ENCODE results near the gene GUCY2F. TPM values are rescaled to one million over a fixed set of nuclear protein-coding genes. Genes with fewer than 3 reads are reported as not detected.

GUCY2F gene
- total RNA-seq, 2 donors from 2014 or later: not detected

DNA sequence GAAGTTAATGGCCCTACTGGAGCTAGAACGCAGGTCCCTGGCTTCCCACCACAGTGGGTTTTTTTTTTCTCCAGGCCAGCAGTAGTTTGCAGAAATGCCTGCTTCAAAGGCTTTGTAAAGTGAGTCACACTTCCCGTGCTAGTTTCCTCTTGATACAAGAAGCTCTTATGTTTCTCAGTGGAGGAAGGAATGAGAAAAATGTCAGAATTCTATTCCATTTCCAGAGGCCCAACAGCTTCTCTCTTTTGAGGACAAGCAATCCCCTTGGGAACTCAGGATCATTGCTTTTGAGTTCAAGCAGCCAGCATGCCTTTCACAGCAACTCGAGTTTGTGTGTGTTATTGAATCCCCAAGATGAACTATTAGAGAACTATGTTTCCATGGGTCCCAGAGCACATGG, 134.3 kb downstream of the GUCY2F start:
- intact Hi-C loops (cut with DNase I): no loop called here
- no peak for DNase-seq (ENCODE audit: low spot score)

DNA sequence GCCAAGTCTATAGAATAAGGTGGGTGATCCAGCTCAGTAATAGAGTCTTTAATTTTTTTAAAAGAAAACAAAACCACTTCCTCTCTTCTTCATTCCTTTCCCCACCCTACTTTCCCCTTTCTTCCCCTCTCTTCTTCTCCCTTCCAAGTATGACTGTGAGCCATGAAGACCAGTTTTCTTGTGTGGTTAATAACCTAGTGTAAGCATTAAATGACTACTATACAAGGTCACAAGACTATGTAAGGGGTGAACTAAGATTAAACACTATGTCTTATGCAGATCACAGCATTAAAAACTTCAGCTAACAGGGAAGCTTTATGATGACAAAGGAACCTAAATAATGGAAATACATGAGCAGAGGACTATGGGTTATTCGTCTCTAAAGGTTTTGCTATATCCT, 135.4 kb downstream of the GUCY2F start:
- intact Hi-C loops (cut with DNase I): no loop called here

DNA sequence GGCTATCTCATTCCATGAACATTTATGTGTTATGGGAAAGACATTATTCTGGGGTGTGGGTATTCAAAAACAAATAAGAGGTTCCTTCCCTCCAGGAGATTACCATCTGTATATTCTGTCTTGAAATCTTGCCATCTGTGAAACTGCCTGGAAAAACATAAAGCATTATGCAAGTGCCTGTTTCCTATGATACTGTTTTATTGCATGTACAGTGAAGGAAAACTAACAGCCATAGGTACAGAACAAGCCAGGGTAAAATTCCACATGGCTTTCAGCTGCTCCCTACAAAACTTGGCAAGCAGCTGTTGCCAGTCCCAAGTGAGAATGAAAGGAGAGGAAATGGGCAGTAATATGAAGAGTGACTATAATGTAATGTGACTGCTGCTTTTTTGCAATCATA, 136.0 kb downstream of the GUCY2F start:
- intact Hi-C loops (cut with DNase I): no loop called here
- DNase-seq (ENCODE audit: low spot score): no peak

More for the DNA sequence above, 135.4 kb downstream of the GUCY2F start:
- DNase-seq (ENCODE audit: low spot score): no peak

- no peak for DNase-seq (ENCODE audit: low spot score)
- intact Hi-C loops (cut with DNase I): no loop called here
These were observed 137.2 kb downstream of the GUCY2F start for GRCh38 chrX:109344678-109345077.

DNA sequence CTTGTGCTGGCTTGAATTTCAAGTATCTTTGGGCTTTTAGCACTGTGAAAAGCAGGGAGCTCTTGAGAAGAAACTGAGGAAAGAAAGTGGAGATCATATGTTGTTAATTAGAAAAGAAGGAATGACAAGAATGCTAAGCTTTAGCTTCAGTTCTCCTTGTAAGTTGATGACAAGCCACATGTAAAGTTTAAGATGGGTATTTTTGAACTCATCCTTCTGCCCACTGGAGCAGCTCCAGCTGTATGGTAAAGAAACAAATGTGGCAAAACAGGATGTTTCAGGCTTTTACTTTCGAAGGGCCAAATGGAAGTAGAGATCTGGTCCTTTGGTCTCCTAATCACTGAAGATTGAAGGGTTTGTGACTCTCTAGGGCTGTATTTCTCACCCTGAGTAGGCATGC, 137.8 kb downstream of the GUCY2F start:
- intact Hi-C loops (cut with DNase I): no loop called here
- DNase-seq (ENCODE audit: low spot score): no peak

DNA sequence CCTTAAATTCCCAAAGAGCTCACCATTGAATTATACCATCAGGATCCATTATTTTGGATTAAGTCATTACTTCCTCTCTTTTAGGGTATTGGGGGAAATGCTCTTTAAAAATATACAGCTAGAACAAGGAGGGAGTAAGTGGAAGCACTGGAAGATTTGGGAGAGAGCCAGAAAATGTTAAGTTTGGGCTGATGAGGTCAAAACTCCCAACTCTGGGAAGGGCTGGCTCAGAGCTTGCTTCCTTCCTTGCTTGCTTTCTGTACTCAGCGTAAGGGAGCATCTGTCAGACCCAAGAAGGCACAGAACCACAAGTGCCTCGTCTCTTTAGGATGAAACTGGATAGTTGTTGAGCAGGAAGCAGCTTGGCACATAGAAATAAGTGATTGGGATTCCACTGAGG, 138.2 kb downstream of the GUCY2F start:
- intact Hi-C loops (cut with DNase I): no loop called here
- no peak for DNase-seq (ENCODE audit: low spot score)

- intact Hi-C loops (cut with DNase I): no loop called here
- DNase-seq (ENCODE audit: low spot score): no peak
These were observed 145.7 kb downstream of the GUCY2F start for GRCh38 chrX:109336141-109336540.

- DNase-seq (ENCODE audit: low spot score): no peak
- intact Hi-C loops (cut with DNase I): no loop called here
These were observed 154.6 kb downstream of the GUCY2F start for GRCh38 chrX:109327251-109327650.

Other genes starting within 250 kb of the GUCY2F start
- gene NXT2, start 54.8 kb upstream of the GUCY2F start, total RNA-seq: 1 to 10 TPM; 6.0 to 6.7 TPM
- under 1 TPM in 1 of 2 donors, not detected in 1; 0.29 TPM for gene KCNE5, start 143.1 kb upstream of the GUCY2F start, total RNA-seq